HepG2 (cell line): ENCODE data around the gene STK40. TPM values are rescaled to one million over a fixed set of nuclear protein-coding genes. Genes with fewer than 3 reads are reported as not detected.
A peak's percentile ranks its signal among the peaks of the same experiment; 100 is the strongest.

Source experiments
- AGO1 ChIP-seq: fragments of 200-400 bp; formaldehyde crosslinking; IDR thresholded peaks from 2 replicates; pipeline ENCODE4 v1.6.1; 2017; ENCODE audit warnings: mild to moderate bottlenecking, low read depth, low read length, moderate library complexity; ENCODE audit not compliant: poor library complexity, severe bottlenecking
- ARNT2 ChIP-seq: sonication (generic); formaldehyde crosslinking; IDR thresholded peaks from 2 replicates; pipeline ENCODE4 v1.8.0; 2022; ENCODE audit warnings: mild to moderate bottlenecking, low read depth, missing genetic modification reagents, moderate library complexity
- RFX5 ChIP-seq: IDR thresholded peaks from 2 replicates; pipeline ENCODE4 v1.6.1; 2011; ENCODE audit warnings: low read depth, low read length, improper control_type of control experiment
- SIX4 ChIP-seq: sonication (generic); formaldehyde crosslinking; IDR thresholded peaks from 2 replicates; pipeline ENCODE4 v1.4.0; 2020; ENCODE audit warnings: missing genetic modification reagents
- ZC3H4 ChIP-seq: sonication (generic); formaldehyde crosslinking; IDR thresholded peaks from 2 replicates; pipeline ENCODE4 v1.4.0; 2020; ENCODE audit warnings: missing genetic modification reagents, borderline replicate concordance
- ZNF260 ChIP-seq: sonication (generic); formaldehyde crosslinking; IDR thresholded peaks from 2 replicates; pipeline ENCODE4 v1.4.0; 2020; ENCODE audit warnings: missing genetic modification reagents, low read depth, mild to moderate bottlenecking, borderline replicate concordance
- ZNF354B ChIP-seq: sonication (generic); formaldehyde crosslinking; IDR thresholded peaks from 2 replicates; pipeline ENCODE4 v1.8.0; 2022; ENCODE audit warnings: mild to moderate bottlenecking, missing genetic modification reagents
- ZNF546 ChIP-seq: sonication (generic); formaldehyde crosslinking; conservative IDR thresholded peaks from 2 replicates; pipeline ENCODE4 v1.8.1; 2023; ENCODE audit warnings: mild to moderate bottlenecking, missing genetic modification reagents
- polyA plus RNA-seq, 8 experiments: library from polyadenylated mRNA; depleted of rRNA in 3 of 8; stranded (reverse) in 7 of 8; unstranded in 1 of 8; fragments of >200 nt; fragmentation: Illumina TruSeq in 4 of 8; extraction: Trizol in 4 of 8; gene quantifications; 2 replicates each; pipeline versions ENCODE4 v1.2.1 to v1.2.3, GENCODE V29; 2011 to 2016; ENCODE audit warnings: low read depth in 4 of 8, missing spikeins in 1 of 8, mixed read lengths in 1 of 8; ENCODE audit not compliant: insufficient read depth in 1 of 8
- total RNA-seq, 5 experiments: library from RNA; depleted of rRNA; stranded (reverse); fragments of >200 nt; fragmentation: Illumina TruSeq; extraction: Trizol; gene quantifications; 2 replicates each; pipeline ENCODE4 v1.2.3, GENCODE V29; 2016; ENCODE audit warnings: low read depth in 1 of 5
- TF ChIP-seq, protein P1 (sequence below): sonication (generic); formaldehyde crosslinking; IDR thresholded peaks from 2 replicates; pipeline ENCODE4 v1.4.0; 2020; ENCODE audit warnings: missing genetic modification reagents
- TF ChIP-seq, protein P2 (sequence below): sonication (generic); formaldehyde crosslinking; IDR thresholded peaks from 2 replicates; pipeline ENCODE4 v1.8.1; 2023; ENCODE audit warnings: mild to moderate bottlenecking, moderate library complexity, missing genetic modification reagents
- TF ChIP-seq, protein P3 (sequence below): sonication (generic); formaldehyde crosslinking; IDR thresholded peaks from 2 replicates; pipeline ENCODE4 v1.4.0; 2020; ENCODE audit warnings: missing genetic modification reagents
- TF ChIP-seq, protein P4 (sequence below): sonication (generic); formaldehyde crosslinking; IDR thresholded peaks from 2 replicates; pipeline ENCODE4 v1.4.0; 2020; ENCODE audit warnings: missing genetic modification reagents

The STK40 gene
- total and polyA plus RNA-seq, 2 of the 13 experiments (the other 11 are each of a cell fraction or from before 2014, with no cell fraction given), result 33.8 to 35.1 TPM

DNA sequence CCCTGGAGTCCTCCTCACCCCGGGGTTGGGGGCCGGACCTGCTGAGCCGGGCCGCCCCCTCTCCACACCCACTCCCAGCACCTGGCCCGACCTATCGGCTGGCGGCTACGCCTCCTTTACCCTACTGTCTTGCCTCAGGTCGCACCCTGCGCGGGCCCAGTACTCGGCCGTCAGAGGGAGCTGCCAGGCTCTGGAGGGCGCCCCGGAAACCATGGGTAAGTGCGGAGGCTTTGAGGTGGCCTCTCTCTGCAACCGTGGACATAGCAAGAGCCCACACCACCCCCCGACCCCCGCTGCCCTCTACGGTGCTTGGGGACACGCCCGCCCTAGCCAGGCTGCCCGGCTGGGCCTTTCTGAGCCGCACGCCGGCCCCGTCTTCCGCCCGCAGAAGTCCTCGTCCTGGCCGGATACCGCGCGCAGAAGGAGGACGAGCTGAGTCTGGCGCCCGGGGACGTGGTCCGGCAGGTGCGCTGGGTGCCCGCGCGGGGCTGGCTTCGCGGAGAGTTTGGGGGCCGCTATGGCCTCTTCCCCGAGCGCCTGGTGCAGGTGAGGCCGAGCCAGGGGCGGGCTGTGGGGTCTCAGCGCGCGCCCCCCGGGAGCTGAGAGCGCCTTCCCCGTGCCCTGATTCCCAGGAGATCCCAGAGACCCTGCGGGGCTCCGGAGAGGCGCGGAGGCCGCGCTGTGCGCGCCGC, 79.4 kb downstream of the STK40 start, which contains the start of gene SH3D21 (continued):
- TF ChIP-seq RFX5 (no peak), ZNF546 (CRISPR knock-in tag) (no peak), ZC3H4 (CRISPR knock-in tag) (no peak), AGO1 (peak; percentile 72), SIX4 (CRISPR knock-in tag) (0 out of 2 replicates have a peak, but pooled peaks have one; percentile 8), ARNT2 (CRISPR knock-in tag) (peak; percentile 63), ZNF260 (CRISPR knock-in tag) (no peak), ZNF354B (CRISPR knock-in tag) (0 out of 2 replicates have a peak, but pooled peaks have one; percentile 55)
- TF ChIP-seq, protein P1, sequence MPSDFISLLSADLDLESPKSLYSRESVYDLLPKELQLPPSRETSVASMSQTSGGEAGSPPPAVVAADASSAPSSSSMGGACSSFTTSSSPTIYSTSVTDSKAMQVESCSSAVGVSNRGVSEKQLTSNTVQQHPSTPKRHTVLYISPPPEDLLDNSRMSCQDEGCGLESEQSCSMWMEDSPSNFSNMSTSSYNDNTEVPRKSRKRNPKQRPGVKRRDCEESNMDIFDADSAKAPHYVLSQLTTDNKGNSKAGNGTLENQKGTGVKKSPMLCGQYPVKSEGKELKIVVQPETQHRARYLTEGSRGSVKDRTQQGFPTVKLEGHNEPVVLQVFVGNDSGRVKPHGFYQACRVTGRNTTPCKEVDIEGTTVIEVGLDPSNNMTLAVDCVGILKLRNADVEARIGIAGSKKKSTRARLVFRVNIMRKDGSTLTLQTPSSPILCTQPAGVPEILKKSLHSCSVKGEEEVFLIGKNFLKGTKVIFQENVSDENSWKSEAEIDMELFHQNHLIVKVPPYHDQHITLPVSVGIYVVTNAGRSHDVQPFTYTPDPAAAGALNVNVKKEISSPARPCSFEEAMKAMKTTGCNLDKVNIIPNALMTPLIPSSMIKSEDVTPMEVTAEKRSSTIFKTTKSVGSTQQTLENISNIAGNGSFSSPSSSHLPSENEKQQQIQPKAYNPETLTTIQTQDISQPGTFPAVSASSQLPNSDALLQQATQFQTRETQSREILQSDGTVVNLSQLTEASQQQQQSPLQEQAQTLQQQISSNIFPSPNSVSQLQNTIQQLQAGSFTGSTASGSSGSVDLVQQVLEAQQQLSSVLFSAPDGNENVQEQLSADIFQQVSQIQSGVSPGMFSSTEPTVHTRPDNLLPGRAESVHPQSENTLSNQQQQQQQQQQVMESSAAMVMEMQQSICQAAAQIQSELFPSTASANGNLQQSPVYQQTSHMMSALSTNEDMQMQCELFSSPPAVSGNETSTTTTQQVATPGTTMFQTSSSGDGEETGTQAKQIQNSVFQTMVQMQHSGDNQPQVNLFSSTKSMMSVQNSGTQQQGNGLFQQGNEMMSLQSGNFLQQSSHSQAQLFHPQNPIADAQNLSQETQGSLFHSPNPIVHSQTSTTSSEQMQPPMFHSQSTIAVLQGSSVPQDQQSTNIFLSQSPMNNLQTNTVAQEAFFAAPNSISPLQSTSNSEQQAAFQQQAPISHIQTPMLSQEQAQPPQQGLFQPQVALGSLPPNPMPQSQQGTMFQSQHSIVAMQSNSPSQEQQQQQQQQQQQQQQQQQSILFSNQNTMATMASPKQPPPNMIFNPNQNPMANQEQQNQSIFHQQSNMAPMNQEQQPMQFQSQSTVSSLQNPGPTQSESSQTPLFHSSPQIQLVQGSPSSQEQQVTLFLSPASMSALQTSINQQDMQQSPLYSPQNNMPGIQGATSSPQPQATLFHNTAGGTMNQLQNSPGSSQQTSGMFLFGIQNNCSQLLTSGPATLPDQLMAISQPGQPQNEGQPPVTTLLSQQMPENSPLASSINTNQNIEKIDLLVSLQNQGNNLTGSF (CRISPR knock-in tag), result no peak
- TF ChIP-seq, protein P2, sequence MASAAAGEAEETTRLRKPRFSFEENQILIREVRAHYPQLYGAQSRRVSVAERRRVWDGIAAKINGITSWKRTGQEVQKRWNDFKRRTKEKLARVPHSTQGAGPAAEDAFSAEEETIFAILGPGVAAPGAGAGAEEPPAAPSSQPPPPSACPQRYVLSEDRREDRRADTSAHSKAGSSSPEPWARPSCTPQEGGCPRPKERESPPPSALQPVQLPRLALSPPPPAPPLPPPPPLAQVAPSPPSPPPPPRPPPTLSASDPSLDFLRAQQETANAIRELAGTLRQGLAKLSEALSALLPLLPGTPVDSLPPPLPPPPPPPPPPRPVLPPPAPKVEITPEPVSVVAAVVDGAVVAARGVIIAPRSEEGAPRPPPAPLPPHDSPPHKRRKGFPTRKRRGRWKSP, result no peak; the same call in 1 of the 2 replicates
- TF ChIP-seq, protein P3, sequence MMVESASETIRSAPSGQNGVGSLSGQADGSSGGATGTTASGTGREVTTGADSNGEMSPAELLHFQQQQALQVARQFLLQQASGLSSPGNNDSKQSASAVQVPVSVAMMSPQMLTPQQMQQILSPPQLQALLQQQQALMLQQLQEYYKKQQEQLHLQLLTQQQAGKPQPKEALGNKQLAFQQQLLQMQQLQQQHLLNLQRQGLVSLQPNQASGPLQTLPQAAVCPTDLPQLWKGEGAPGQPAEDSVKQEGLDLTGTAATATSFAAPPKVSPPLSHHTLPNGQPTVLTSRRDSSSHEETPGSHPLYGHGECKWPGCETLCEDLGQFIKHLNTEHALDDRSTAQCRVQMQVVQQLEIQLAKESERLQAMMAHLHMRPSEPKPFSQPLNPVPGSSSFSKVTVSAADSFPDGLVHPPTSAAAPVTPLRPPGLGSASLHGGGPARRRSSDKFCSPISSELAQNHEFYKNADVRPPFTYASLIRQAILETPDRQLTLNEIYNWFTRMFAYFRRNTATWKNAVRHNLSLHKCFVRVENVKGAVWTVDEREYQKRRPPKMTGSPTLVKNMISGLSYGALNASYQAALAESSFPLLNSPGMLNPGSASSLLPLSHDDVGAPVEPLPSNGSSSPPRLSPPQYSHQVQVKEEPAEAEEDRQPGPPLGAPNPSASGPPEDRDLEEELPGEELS, result no peak
- TF ChIP-seq, protein P4, sequence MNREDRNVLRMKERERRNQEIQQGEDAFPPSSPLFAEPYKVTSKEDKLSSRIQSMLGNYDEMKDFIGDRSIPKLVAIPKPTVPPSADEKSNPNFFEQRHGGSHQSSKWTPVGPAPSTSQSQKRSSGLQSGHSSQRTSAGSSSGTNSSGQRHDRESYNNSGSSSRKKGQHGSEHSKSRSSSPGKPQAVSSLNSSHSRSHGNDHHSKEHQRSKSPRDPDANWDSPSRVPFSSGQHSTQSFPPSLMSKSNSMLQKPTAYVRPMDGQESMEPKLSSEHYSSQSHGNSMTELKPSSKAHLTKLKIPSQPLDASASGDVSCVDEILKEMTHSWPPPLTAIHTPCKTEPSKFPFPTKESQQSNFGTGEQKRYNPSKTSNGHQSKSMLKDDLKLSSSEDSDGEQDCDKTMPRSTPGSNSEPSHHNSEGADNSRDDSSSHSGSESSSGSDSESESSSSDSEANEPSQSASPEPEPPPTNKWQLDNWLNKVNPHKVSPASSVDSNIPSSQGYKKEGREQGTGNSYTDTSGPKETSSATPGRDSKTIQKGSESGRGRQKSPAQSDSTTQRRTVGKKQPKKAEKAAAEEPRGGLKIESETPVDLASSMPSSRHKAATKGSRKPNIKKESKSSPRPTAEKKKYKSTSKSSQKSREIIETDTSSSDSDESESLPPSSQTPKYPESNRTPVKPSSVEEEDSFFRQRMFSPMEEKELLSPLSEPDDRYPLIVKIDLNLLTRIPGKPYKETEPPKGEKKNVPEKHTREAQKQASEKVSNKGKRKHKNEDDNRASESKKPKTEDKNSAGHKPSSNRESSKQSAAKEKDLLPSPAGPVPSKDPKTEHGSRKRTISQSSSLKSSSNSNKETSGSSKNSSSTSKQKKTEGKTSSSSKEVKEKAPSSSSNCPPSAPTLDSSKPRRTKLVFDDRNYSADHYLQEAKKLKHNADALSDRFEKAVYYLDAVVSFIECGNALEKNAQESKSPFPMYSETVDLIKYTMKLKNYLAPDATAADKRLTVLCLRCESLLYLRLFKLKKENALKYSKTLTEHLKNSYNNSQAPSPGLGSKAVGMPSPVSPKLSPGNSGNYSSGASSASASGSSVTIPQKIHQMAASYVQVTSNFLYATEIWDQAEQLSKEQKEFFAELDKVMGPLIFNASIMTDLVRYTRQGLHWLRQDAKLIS (CRISPR knock-in tag), result no peak
